D721Med (cell line): ENCODE results near the gene ANP32E.

Source experiments
- DNase-seq: peaks from one replicate; pipeline ENCODE4 v3.0.0; 2011; ENCODE audit warnings: low spot score; ENCODE audit not compliant: insufficient read length
- FAIRE-seq: peaks from 2 replicates; lab custom pipeline; 2011; peaks lifted over from hg19 to GRCh38; lab: Jason Lieb, UNC
- CTCF ChIP-seq: IDR thresholded peaks from 2 replicates; pipeline ENCODE4 v1.5.1; 2012; ENCODE audit warnings: mild to moderate bottlenecking, control low read depth; ENCODE audit not compliant: insufficient read depth; ENCODE audit errors: missing control alignments

Gene ANP32E

GRCh38 chr1:150262388-150263320 is 26.7 kb upstream of the ANP32E start:
- DNase-seq, result no peak
- no peak for TF ChIP-seq CTCF
- FAIRE-seq, result no peak

DNA sequence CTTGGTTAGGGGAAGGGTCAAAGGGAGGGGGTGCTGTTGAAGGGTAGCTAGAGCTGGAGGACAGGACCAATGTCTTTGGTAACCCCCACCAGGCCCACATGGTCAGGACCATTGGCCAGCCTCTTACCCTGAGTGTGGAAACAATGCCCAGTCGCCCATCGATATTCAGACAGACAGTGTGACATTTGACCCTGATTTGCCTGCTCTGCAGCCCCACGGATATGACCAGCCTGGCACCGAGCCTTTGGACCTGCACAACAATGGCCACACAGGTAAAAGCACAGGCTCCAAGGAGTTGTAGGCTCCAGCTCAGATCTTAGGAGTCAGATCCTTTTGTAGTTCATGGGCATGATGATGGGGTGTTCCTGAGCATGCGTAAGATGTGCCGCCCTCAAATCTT is 25.5 kb upstream of the ANP32E start:
- no peak for FAIRE-seq
- TF ChIP-seq CTCF, result no peak
- no peak for DNase-seq

GRCh38 chr1:150259758-150260669 is 24.1 kb upstream of the ANP32E start:
- FAIRE-seq (no peak), DNase-seq (no peak)
- TF ChIP-seq CTCF, result no peak

DNA sequence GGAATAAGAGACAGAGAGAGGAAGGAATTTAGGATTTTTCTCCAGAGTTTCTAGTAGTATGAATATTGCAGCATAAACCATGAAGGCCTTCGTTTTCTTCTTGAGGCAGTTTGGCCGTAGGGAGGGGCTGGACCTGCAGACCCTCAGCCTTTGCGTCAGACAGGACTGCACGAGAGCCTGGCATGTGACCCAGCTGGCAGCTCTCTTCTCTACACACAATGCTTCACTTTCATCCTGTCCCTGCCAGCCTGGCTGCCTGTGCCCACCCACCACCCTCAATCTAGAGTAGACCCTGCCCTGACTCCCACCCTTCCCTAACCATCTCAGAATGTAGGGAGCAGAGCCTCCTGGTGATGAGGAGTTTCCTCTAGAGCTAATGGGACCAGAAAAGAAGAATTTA is 23.3 kb upstream of the ANP32E start:
- FAIRE-seq, result no peak
- no peak for TF ChIP-seq CTCF
- DNase-seq, result no peak

GRCh38 chr1:150257624-150258585 is 22.0 kb upstream of the ANP32E start, which contains the start of gene CA14:
CA14 (plus strand) TSS chr1:150257774; CDS start chr1:150258129, 355 bp downstream.
- DNase-seq, result no peak
- no peak for TF ChIP-seq CTCF
- FAIRE-seq, result no peak
